ENCODE data around the gene A2M.
"Not testable (repeated sequence)": the region's sequence is repeated elsewhere in the genome, so short reads cannot be mapped to it uniquely, and the experiment has no call there.

A2M gene

GRCh38 chr12:9115731-9116559 lies at the start of gene A2M:
Gene A2M (minus strand): TSS chr12:9115919. CDS start chr12:9115849, 70 bp downstream.
- no peak for DNase-seq

GRCh38 chr12:9163392-9163791 lies 47.7 kb upstream of the A2M start:
- DNase-seq = no peak

- DNase-seq = no peak
Observed at GRCh38 chr12:9156119-9156518, 40.4 kb upstream of the A2M start.

- DNase-seq = no peak
Observed at GRCh38 chr12:9149372-9149771, 33.7 kb upstream of the A2M start.

GRCh38 chr12:9148926-9149325 lies 33.2 kb upstream of the A2M start:
- no peak for DNase-seq

- DNase-seq = no peak
Observed at GRCh38 chr12:9147461-9147860, 31.7 kb upstream of the A2M start.

GRCh38 chr12:9144730-9145106 lies 29.0 kb upstream of the A2M start:
- no peak for DNase-seq

GRCh38 chr12:9143929-9144729 lies 28.4 kb upstream of the A2M start:
- no peak for DNase-seq

GRCh38 chr12:9143137-9143536 lies 27.4 kb upstream of the A2M start:
- no peak for DNase-seq

GRCh38 chr12:9139588-9140290 lies 24.0 kb upstream of the A2M start:
- DNase-seq = not testable (repeated sequence)

- no peak for DNase-seq
Observed at GRCh38 chr12:9135903-9136310, 20.2 kb upstream of the A2M start.

- DNase-seq = no peak
Observed at GRCh38 chr12:9134981-9135628, 19.4 kb upstream of the A2M start.

GRCh38 chr12:9133216-9133916 lies 17.6 kb upstream of the A2M start:
- DNase-seq = no peak

- DNase-seq = no peak
Observed at GRCh38 chr12:9132008-9132535, 16.4 kb upstream of the A2M start.

GRCh38 chr12:9130244-9130643 lies 14.5 kb upstream of the A2M start:
- DNase-seq = no peak

- DNase-seq = no peak
Observed at GRCh38 chr12:9127936-9128663, 12.4 kb upstream of the A2M start.

GRCh38 chr12:9127484-9127883 lies 11.8 kb upstream of the A2M start:
- DNase-seq = no peak

GRCh38 chr12:9124383-9125031 lies 8.8 kb upstream of the A2M start:
- DNase-seq = no peak

- DNase-seq = no peak
Observed at GRCh38 chr12:9123781-9124382, 8.2 kb upstream of the A2M start.

- no peak for DNase-seq
Observed at GRCh38 chr12:9122091-9122609, 6.4 kb upstream of the A2M start.

Data from NCI-H510A treated with DMSO at 0.1 percent for 48 hours (cell line).